K562 (cell line): ENCODE data around the gene RASGRP1. TPM values are rescaled to one million over a fixed set of nuclear protein-coding genes. Genes with fewer than 3 reads are reported as not detected.

Experiments used
- polyA plus RNA-seq, 8 experiments: library from polyadenylated mRNA; depleted of rRNA in 4 of 8; stranded (reverse) in 5 of 8; unstranded in 3 of 8; fragments of >200 nt; fragmentation: Nextera tagmentation in 2 of 8; fragmentation: Illumina TruSeq in 1 of 8; extraction: Ambion mirVana in 2 of 8; extraction: Trizol in 1 of 8; gene quantifications; 2 replicates each; pipeline versions ENCODE4 v1.2.1 to v1.2.3, GENCODE V29; 2011 to 2014; ENCODE audit warnings: inconsistent platforms in 1 of 8, missing spikeins in 1 of 8
- total RNA-seq, 7 experiments: library from RNA; depleted of rRNA in 6 of 7; stranded (reverse); fragments of >200 nt in 6 of 7; fragmentation: Illumina TruSeq in 2 of 7; extraction: Trizol in 2 of 7; gene quantifications; 2 replicates each; pipeline versions ENCODE4 v1.2.1 to v1.2.3, GENCODE V29; 2011 to 2021; ENCODE audit warnings: low replicate concordance in 1 of 7
- TF ChIP-seq, protein P1 (sequence below): sonication (generic); formaldehyde crosslinking; IDR thresholded peaks from 2 replicates; pipeline ENCODE4 v1.8.1; 2023; ENCODE audit warnings: missing genetic modification reagents, mild to moderate bottlenecking, borderline replicate concordance
- TF ChIP-seq, protein P2 (sequence below): sonication (generic); formaldehyde crosslinking; IDR thresholded peaks from 2 replicates; pipeline ENCODE4 v1.8.1; 2023; ENCODE audit warnings: mild to moderate bottlenecking, missing genetic modification reagents

Gene RASGRP1
- total and polyA plus RNA-seq, 9 of the 15 experiments (the other 6 are each of a cell fraction or from before 2014, with no cell fraction given): 0.14 to 0.72 (median 0.31) TPM

DNA sequence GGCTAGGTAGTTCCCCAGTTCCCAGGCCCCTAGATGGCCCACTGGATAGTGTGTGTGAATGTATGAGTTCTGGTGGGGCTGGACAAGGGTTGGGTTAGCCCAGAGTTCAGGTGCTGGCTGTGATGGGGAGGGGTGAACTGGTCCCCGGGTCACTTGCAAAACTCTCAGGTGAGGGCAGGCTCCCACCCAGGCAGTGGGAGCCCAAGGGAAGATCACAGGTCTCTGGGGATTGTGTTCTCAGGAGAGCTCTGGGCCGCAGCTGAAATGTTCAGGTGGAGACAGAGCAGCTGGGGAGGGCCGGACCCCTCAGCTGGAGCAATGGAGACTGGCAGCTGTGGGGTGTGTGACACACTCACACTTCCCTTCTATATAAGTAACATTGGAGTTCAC, 123.5 kb downstream of the RASGRP1 start (continued):
- TF ChIP-seq, protein P1, sequence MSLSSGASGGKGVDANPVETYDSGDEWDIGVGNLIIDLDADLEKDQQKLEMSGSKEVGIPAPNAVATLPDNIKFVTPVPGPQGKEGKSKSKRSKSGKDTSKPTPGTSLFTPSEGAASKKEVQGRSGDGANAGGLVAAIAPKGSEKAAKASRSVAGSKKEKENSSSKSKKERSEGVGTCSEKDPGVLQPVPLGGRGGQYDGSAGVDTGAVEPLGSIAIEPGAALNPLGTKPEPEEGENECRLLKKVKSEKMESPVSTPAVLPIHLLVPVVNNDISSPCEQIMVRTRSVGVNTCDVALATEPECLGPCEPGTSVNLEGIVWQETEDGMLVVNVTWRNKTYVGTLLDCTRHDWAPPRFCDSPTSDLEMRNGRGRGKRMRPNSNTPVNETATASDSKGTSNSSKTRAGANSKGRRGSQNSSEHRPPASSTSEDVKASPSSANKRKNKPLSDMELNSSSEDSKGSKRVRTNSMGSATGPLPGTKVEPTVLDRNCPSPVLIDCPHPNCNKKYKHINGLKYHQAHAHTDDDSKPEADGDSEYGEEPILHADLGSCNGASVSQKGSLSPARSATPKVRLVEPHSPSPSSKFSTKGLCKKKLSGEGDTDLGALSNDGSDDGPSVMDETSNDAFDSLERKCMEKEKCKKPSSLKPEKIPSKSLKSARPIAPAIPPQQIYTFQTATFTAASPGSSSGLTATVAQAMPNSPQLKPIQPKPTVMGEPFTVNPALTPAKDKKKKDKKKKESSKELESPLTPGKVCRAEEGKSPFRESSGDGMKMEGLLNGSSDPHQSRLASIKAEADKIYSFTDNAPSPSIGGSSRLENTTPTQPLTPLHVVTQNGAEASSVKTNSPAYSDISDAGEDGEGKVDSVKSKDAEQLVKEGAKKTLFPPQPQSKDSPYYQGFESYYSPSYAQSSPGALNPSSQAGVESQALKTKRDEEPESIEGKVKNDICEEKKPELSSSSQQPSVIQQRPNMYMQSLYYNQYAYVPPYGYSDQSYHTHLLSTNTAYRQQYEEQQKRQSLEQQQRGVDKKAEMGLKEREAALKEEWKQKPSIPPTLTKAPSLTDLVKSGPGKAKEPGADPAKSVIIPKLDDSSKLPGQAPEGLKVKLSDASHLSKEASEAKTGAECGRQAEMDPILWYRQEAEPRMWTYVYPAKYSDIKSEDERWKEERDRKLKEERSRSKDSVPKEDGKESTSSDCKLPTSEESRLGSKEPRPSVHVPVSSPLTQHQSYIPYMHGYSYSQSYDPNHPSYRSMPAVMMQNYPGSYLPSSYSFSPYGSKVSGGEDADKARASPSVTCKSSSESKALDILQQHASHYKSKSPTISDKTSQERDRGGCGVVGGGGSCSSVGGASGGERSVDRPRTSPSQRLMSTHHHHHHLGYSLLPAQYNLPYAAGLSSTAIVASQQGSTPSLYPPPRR: no peak
- TF ChIP-seq, protein P2, sequence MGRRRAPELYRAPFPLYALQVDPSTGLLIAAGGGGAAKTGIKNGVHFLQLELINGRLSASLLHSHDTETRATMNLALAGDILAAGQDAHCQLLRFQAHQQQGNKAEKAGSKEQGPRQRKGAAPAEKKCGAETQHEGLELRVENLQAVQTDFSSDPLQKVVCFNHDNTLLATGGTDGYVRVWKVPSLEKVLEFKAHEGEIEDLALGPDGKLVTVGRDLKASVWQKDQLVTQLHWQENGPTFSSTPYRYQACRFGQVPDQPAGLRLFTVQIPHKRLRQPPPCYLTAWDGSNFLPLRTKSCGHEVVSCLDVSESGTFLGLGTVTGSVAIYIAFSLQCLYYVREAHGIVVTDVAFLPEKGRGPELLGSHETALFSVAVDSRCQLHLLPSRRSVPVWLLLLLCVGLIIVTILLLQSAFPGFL (CRISPR knock-in tag): no peak
